WI38 (cell line): ENCODE results near the gene ASS1.

Experiments used
- H3K4me3 ChIP-seq: 2 replicates; pipeline ENCODE4 v1.5.1; 2011; ENCODE audit warnings: low read depth, mild to moderate bottlenecking, control low read depth, low read length
- CTCF ChIP-seq: IDR thresholded peaks from 2 replicates; pipeline ENCODE4 v1.5.1; 2012; ENCODE audit warnings: low read depth, mild to moderate bottlenecking, control low read depth, low read length

Gene ASS1

GRCh38 chr9:130470269-130470668 is 25.5 kb downstream of the ASS1 start:
- TF ChIP-seq CTCF: no peak
- H3K4me3 ChIP-seq: no peak overlapping the region

GRCh38 chr9:130470950-130471349 is 26.2 kb downstream of the ASS1 start:
- H3K4me3 ChIP-seq: no peak overlapping the region
- no peak for TF ChIP-seq CTCF

GRCh38 chr9:130471411-130472183 is 26.8 kb downstream of the ASS1 start:
- H3K4me3 ChIP-seq: no peak overlapping the region
- no peak for TF ChIP-seq CTCF

GRCh38 chr9:130472184-130472705 is 27.5 kb downstream of the ASS1 start:
- TF ChIP-seq CTCF: no peak
- H3K4me3 ChIP-seq: no peak overlapping the region

- no peak for TF ChIP-seq CTCF
- no peak overlapping the region for H3K4me3 ChIP-seq
These were observed 28.2 kb downstream of the ASS1 start for GRCh38 chr9:130473009-130473408.

- H3K4me3 ChIP-seq: no peak overlapping the region
- TF ChIP-seq CTCF: no peak
These were observed 28.8 kb downstream of the ASS1 start for GRCh38 chr9:130473566-130473965.

- no peak for TF ChIP-seq CTCF
- no peak overlapping the region for H3K4me3 ChIP-seq
These were observed 29.3 kb downstream of the ASS1 start for GRCh38 chr9:130474106-130474505.
